GM18907 (cell line): ENCODE measurements around the gene BLOC1S3.

Experiments
- ATAC-seq: cut with Tn5 transposase; IDR thresholded peaks from one replicate; pipeline ENCODE4 v1.9.1; 2021; ENCODE audit warnings: mild to moderate bottlenecking, moderate library complexity; ENCODE audit not compliant: unreplicated experiment

BLOC1S3 gene

DNA sequence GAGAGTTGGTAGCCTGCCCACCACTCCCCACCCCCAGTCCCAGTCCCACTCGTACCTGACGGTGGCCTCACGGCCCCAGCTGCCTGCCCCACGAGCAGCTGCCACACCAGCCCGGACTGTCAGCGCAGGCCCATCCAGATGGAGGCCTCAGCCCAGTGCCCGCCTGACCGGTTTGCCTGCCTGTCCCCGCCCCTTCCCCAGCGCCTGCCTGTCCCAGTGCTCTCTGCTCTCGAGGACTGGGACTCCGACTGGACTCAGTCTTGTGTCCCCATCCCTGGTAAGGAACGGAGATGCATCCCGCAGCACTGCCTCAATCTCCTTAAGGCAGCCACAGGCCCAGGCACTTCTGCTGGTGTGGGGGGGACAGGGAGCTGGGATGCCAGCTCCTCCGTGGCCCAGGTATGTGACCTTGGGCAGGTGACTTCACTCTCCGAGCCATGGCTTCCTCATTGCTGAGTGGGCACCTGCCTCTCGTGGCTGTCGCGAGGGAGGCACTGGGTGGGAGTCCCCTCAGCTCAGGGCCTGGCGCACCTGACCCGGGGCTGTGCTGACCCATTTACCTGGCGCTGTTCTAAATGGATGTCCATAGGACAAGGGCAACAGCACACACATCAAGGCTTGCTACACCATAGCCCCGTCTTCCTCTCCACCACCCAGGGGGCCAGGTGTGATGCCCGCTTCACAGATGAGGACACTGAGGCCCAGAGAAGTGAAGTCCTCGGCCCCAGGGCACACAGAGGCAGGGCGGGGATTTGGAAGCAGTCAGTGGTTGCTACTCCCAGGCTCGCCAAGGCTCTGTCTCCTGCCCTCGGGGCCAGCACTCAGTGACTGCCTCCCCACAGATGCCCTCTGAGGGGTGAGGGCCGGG, 17.5 kb upstream of the BLOC1S3 start, which contains the start of gene NKPD1:
Gene NKPD1, minus strand, starts transcription at position 113 of the 868 bp plus-strand sequence. CDS start 832 bp downstream, outside the sequence.
- ATAC-seq: no peak

DNA sequence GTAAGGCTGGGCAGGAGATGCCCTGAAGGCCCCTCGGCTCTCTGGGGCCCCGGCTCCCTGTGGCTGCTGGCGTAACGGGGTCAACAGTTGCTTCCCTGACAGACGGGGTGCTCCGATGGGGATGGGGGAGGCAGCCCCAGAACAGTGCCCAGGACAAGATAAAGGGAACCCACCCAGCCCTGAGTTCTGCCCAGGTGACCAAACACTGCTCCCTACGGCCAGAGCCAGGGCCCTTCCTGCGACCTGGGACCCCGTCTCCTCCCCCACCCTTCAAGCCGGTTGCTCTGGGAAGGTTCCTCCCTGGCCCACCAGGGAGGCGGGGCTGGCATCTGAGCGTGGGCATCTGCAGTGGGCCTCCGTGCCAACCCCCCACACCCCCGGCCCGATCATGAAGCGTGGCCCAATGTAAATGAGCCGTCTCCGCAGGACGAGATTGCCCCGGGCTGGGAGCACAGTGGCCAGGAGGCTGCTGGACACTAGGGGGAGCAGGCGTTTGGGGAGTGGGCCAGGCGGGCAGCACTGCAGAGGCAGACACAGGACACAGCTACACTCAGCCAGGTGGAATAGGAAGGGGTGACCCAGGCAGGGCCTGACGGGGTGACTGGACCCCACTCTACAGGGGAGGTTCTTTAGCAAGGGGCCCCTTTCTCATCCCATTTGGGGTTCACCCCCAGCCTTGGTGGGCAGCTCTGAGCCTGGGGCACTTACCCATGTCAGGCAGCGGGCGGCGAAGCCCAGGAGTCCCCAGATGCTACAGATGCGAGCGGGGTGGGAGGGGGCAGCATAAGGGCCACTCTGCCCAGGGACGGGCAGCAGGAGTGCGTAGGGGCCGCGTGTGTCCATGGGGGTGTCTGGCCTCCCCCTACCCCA, 16.6 kb upstream of the BLOC1S3 start:
- no peak for ATAC-seq

DNA sequence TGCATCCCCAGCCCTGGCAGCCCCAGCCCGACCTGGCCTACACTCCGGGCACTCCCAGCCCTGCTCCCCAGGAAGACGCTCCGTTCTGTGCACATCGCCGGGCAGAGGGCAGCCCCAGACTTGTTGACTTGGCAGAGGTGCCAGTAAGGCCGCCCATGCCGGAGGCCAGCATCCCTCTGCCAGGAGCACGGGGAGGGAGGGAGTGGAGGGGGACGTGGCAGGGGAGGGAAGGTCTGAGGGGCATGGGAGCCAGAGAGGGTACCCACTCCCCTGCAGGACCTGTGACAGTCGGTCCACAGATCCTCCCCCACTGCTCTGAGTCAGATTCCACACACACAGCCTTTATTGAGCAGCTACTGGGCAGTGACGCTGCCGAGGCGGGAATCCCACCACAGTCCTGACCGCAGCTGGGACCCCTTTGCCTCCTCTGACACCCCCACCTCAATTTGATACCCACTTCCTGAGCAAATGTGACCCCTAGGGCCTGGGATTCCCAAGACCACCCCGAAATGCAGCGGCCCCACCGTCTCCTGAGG, 15.9 kb upstream of the BLOC1S3 start:
- ATAC-seq: no peak

- no peak for ATAC-seq
Observed at GRCh38 chr19:45163156-45163555, 15.4 kb upstream of the BLOC1S3 start.

GRCh38 chr19:45163751-45164460, 14.7 kb upstream of the BLOC1S3 start:
- ATAC-seq: peak; percentile 17

- ATAC-seq: peak; percentile 73
Observed at GRCh38 chr19:45164577-45165335, 13.8 kb upstream of the BLOC1S3 start.

- no peak for ATAC-seq
Observed at GRCh38 chr19:45166723-45167252, 11.8 kb upstream of the BLOC1S3 start.

GRCh38 chr19:45168767-45169351, 9.7 kb upstream of the BLOC1S3 start:
- no peak for ATAC-seq

GRCh38 chr19:45169602-45170001, 9.0 kb upstream of the BLOC1S3 start:
- ATAC-seq: no peak

DNA sequence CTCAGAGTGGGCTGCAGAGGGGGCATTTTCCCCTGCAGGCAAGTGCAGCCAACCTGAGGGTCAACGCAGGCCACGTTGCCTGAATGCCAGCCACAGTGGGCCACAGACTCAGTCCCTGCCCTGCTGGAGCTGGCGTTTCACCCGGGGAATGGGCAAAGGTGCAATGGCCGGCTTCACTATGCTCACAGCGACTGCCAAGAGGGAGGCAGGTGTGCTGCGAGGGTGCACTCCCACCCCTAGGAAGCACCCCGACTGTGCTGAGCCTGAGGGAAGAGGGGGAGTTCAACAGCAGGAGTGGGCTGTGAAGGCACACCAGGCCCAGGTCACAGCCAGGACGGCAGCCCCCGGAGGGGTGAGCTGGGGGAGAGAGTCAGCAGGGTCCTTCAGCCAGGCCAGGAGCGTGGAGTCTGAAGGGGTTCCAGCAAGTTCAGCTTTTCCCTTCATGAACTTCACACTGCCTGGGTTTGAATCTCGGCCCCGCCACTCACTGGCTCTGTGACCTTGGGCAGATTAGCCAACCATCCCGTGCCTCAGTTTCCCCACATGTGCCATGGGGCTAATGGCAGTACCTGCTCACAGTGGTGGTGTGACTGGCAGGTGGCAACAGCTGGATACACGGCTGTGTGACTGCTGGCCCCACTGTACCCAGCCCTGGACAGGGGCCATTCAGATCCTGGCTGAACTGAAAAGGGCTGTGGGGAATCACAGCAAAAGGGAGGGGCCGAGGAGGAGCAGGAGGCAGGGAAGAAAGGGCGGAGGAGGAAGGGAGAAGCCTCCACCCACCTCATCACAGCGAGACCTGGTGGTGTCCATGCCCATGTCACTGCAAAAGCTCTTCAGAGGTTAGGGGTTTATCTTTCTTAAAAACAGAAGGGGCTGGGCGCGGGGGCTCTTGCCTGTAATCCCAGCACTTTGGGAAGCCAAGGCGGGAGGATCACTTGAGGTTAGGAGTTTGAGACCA, 8.2 kb upstream of the BLOC1S3 start:
- no peak for ATAC-seq

DNA sequence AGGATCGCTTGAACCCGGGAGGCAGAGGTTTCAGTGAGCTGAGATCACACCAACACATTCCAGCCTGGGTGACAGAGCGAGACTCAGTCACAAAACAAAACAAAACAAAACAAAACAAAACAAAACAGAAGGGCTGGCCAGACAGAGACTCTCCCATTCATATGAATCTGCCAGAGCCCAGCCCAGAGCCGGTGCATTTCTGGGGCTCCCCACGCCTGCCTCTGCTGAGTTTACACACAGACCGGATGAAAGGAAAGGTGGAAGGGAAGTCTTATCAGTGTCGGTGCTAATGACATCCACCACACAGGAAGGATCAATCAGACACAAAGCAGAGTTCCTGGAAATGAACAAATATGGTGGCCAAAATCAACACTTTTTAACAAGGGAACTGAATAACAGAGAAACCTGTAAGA, 7.4 kb upstream of the BLOC1S3 start:
- no peak for ATAC-seq

- no peak for ATAC-seq
Observed at GRCh38 chr19:45172173-45172572, 6.4 kb upstream of the BLOC1S3 start.

DNA sequence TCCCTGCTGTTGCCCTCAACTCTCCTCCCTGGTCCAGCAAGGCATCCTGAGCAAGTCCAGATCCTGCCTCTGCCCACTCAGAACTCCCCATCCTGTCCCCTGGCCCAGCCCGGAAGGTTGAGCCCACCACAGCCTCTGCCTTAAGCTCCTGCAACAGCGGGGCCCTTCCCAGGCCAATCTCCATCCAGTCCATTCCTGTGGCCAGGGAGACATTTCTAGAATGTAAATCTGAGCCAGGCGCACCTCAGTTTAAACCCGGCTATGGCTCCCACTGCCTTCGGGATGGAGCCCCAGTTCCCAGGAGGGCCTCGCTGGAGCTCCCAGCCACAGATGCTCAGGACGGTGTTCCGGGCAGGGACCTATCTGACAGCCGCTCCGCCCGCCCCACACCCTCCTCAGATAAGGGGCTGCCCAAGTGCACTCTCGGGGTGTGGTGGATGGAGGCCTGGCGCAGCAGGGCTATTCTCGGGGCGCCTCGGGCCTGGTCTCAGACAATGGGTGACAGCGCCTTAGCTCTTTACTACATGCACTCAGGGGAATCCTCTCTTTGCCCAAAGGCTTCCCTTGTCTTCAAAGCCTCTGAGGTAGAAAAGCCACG, 5.9 kb upstream of the BLOC1S3 start:
- no peak for ATAC-seq

DNA sequence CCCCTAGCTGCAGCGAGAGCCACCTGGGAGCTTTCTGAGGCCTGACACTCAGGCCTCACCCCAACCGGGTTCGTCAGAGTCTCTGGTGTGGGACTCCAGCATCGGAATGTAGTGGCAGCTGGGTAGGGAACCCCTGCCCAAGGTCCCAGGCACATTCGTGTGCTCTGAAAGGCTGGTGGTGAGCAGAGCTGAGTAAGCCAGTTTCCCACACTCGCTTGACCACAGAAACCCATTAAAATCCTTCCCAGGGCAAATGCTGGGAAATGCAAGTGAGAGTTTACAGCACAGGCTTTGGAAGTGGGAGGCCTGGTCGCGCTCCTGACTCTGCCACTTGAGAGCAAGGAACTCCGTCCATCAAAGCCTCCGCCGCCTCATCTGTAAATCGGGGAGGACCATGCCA, 4.8 kb upstream of the BLOC1S3 start:
- ATAC-seq: no peak

DNA sequence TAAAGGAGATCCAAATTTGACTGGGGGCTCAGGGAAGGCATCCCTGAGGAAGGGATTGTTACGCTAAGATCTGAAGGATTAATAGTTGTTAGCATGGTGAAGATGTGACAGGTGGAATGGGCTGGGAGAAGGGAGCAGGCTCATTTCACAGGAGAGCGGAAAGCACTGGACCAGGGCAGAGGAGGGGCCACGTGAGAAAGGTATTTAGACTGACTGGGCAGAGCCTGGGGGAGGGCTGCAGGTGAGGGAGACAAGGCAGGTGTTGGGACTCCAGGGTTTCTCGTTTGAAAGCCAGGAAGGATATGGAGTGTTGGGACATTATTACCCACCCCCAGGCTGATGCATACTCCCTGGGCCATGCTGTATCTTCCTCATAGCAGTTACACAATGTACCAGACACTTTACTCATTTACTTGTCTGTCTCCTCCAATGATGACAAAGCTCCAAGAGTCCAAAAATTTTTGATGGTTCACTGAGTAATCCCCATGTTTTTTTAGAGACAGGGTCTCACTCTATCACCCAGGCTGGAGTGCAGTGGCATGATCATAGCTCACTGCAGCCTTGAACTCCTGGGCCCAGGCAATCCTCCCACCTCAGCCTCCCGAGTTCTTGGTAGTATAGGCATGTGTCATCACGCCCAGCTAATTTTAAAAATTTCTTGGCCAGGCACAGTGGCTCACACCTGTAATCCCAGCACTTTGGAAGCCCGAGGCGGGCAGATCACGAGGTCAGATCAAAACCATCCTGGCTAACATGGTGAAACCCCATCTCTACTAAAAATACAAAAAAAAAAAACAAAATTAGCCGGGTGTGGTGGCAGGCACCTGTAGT, 2.9 kb upstream of the BLOC1S3 start:
- no peak for ATAC-seq

GRCh38 chr19:45177817-45178261, 745 bp upstream of the BLOC1S3 start, which contains the start of gene TRAPPC6A:
TRAPPC6A (minus strand) TSS chr19:45178237; CDS start chr19:45178218, 19 bp downstream.
- ATAC-seq: no peak
